Measurements from ENCODE around the gene IPO5. TPM values are rescaled to one million over a fixed set of nuclear protein-coding genes. Genes with fewer than 3 reads are reported as not detected.

IPO5 gene
- total RNA-seq, 2 experiments from 2014 or later = 76.3 to 85.5 TPM

DNA sequence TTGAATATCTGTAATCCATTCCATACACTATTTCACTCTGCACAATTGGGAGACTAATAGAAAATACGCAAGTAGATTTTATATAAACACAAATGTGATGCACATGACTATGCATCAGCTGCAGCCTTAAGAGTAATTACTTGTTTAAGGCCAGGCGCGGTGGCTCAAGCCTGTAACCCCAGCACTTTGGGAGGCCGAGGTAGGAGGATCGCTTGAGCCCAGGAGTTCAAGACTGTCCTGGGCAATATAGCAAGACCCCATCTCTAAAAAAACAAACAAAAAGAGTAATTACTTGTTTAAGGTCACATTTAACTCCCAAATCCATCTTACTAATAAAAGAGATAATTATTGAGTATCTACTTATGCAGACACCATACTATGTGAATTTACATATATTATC is 18.0 kb downstream of the IPO5 start:
- no peak overlapping the region for H3K4me3 Mint-ChIP-seq
- peaks cover 5% of the 10 kb centered on the region for H3K4me1 Mint-ChIP-seq
- H3K27me3 Mint-ChIP-seq = peaks cover 24% of the 10 kb centered on the region
- no peak overlapping the region for H3K27ac Mint-ChIP-seq
- POLR2A ChIA-PET = no interaction called here
- no peak for ATAC-seq (ENCODE audit: low read depth)
- no peak for DNase-seq
- H3K36me3 Mint-ChIP-seq = no peaks in the 10 kb centered on the region
- no peaks in the 10 kb centered on the region for H3K9me3 Mint-ChIP-seq

DNA sequence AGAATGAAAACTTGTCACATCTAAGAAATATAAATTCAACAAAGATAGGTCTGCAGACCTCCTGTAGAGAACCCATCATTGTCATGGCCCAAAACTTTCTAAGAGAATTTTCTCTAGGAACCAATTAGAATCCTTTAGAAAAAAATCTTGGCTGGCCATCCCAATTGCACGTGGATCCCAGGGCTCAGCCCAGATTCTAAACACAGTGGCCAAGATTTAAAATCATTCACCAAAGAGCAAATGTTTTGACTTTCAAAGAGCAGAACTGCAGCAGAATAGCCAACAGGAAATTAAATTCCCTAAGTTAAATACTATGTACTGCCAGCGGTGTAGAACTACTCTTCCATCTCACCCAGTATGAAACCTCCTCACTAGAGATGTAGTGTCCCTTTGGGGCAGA is 21.3 kb downstream of the IPO5 start:
- peaks cover 3% of the 10 kb centered on the region for H3K36me3 Mint-ChIP-seq
- DNase-seq (no peak), ATAC-seq (ENCODE audit: low read depth) (no peak)
- no peaks in the 10 kb centered on the region for H3K9me3 Mint-ChIP-seq
- peaks cover 16% of the 10 kb centered on the region for H3K4me1 Mint-ChIP-seq
- H3K27ac Mint-ChIP-seq = peak overlapping the region; percentile 58
- H3K27me3 Mint-ChIP-seq = peaks cover 13% of the 10 kb centered on the region
- POLR2A ChIA-PET = interaction anchor here (0.6 kb wide), 1 partner anchor 406 kb away, joined by 3 read pairs; no protein-coding TSS in a partner anchor
- peak overlapping the region; percentile 93 for H3K4me3 Mint-ChIP-seq

DNA sequence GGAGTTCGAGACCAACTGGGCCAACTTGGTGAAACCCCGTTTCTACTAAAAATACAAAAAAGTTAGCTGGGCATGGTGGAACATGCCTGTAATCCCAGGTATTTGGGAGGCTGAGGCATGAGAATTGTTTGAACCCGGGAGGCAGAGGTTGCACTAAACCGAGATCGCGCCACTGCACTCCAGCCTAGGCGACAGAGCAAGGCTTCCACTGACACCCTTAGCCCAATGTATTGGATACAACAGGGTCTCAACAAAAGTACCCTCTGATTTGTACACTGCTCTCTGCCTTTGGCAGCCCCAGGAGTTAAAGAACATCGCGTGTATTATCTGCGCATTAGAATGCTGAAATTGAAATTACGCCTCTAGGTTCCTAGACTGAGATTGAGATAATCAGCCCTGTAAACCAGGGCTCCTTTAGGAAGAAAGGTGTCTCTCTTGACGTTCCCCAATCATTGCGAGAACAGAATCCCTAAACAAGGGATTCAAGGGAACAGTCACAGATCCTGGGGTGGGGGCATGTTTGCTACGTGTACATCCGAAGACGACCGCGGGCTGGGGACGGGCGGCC is 21.9 kb downstream of the IPO5 start:
- ATAC-seq (ENCODE audit: low read depth) = no peak
- DNase-seq = no peak
- POLR2A ChIA-PET = no interaction called here
- Mint-ChIP-seq H3K9me3 (no peaks in the 10 kb centered on the region), H3K27ac (peak overlapping the region; percentile 98), H3K27me3 (peaks cover 13% of the 10 kb centered on the region), H3K4me1 (peaks cover 17% of the 10 kb centered on the region), H3K36me3 (peaks cover 3% of the 10 kb centered on the region), H3K4me3 (peak overlapping the region; percentile 93)

DNA sequence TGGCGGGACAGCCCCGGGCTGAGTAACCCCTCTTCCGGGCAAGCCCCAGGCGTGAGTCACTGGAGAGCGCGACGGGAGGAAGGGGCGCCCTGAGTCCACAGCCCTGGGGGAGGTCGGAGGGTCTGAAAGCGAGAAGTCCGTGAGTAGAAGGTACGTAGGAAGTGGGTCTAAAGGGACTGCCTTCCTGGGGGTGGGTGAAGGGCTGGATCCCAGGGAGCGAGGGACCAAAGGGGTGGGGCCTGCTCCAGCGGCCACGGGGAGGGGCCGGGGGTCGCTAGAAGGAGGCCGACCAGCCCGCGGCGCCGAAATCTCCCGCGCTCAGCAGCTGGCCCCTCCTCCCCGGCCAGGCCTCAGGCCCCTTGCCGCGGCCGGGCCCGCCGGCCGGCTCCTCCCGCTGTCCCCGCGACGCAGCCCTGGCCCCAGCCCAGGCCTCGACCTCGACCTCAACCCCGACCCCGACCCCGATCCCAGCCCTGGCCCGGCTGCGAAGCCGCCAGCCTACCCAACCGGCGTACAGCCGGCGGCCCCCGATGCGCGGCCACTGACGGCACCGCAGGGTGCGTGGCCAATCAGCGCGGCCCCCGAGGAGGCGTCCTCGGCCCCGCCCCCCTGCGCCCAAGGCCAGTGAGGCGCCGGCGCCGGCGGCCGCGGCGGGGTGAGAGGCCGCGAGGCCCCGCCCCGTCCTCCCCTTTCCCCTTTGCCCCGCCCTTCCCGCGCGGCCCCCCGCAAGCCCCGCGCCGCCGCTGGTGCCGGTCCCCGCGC is 22.6 kb downstream of the IPO5 start:
- Mint-ChIP-seq H3K4me1 (peaks cover 18% of the 10 kb centered on the region), H3K9me3 (no peaks in the 10 kb centered on the region), H3K36me3 (peaks cover 3% of the 10 kb centered on the region), H3K4me3 (peak overlapping the region; percentile 93), H3K27me3 (peaks cover 10% of the 10 kb centered on the region), H3K27ac (peak overlapping the region; percentile 98)
- POLR2A ChIA-PET = no interaction called here
- DNase-seq (peak; percentile 96), ATAC-seq (ENCODE audit: low read depth) (peak; percentile 91)

DNA sequence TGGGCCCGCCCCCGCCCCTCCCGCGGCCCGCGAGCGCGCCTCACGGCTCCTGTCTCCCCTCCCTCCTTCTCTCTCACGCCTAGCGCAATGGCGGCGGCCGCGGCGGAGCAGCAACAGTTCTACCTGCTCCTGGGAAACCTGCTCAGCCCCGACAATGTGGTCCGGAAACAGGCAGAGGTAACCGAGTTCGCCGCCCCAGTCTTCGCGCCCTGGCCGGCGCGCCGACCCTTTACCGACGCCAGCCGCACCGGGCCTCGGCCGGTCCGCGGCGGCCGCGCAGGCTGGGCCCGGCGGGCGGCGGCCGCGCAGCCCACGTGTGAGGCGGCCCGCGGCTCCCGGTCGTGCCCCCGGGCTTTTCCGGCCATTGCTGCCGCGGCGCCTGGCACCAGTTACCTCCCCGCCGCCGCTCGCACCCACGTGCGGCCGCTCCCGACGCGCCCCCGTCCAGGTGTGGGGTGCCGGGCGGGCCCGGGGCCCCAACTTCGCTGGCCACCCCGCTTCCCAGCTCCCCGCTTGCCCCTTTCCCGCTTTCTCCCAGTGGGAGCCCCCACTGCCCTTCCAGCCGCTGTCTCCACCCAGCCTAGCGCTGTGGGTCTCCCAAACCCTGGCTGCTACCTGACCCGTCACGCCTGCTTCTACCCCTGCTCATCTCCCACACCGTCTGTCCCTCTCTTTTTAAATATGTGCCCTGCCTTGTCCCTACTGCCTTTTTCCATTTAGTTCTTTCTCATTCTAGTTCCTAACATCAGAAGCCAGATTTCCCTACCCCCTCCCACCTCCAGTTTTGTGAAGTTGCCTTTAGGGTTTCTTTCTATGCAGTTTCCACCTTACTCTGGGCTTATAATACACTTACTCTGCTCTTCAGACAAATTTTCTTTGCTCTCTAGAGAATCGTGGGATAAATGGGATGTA is 23.4 kb downstream of the IPO5 start:
- peaks cover 20% of the 10 kb centered on the region for H3K4me1 Mint-ChIP-seq
- POLR2A ChIA-PET = no interaction called here
- no peak for DNase-seq

DNA sequence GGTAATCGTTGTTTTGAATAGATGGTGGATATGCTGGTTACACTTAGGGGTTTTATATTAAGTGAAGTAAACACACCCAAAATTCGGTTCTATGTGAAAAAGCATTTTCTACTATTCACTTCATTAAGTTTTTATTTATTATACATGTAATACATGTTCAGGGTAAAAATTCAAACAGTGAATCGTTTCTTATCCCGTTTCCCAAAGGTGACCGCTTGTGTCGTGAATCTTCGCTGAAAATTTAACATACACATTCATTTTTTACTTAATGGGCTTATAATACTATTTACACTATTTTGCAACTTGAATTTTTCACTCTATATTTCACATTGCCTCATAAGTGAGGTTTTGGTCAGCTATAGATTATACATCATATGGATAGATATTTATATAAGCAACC is 24.5 kb downstream of the IPO5 start:
- H3K27ac Mint-ChIP-seq = no peak overlapping the region
- H3K36me3 Mint-ChIP-seq = peaks cover 8% of the 10 kb centered on the region
- peaks cover 3% of the 10 kb centered on the region for H3K27me3 Mint-ChIP-seq
- H3K4me1 Mint-ChIP-seq = peaks cover 21% of the 10 kb centered on the region
- ATAC-seq (ENCODE audit: low read depth) = no peak
- peak overlapping the region; percentile 90 for H3K4me3 Mint-ChIP-seq
- no peaks in the 10 kb centered on the region for H3K9me3 Mint-ChIP-seq
- POLR2A ChIA-PET = no interaction called here
- DNase-seq = no peak

More for the DNA sequence above, 23.4 kb downstream of the IPO5 start:
- H3K27ac Mint-ChIP-seq = peak overlapping the region; percentile 91
- peaks cover 5% of the 10 kb centered on the region for H3K27me3 Mint-ChIP-seq
- ATAC-seq (ENCODE audit: low read depth) = peak; percentile 24
- H3K4me3 Mint-ChIP-seq = peak overlapping the region; percentile 92
- peaks cover 3% of the 10 kb centered on the region for H3K36me3 Mint-ChIP-seq
- no peaks in the 10 kb centered on the region for H3K9me3 Mint-ChIP-seq

DNA sequence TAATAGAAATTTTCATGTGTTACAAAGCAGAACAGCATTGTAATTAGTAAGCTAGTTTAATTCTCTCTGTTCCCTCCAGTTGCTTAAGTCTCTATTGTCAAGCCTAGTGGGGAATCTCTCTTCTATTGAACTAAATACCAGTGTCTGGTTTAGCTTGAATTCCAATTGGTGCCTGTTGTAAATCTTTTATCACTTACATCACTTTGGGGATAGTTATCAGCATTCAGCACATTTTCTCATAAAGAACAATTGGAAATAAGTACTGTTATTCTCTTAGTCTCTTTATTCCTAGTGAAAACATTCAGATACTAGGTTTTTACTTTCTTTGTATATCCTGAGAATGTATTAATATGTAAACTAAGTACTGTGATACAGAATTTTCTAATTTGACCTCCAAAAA is 25.2 kb downstream of the IPO5 start:
- peaks cover 3% of the 10 kb centered on the region for H3K27me3 Mint-ChIP-seq
- peak overlapping the region; percentile 64 for H3K4me3 Mint-ChIP-seq
- H3K9me3 Mint-ChIP-seq = no peaks in the 10 kb centered on the region
- H3K36me3 Mint-ChIP-seq = peaks cover 8% of the 10 kb centered on the region
- POLR2A ChIA-PET = no interaction called here
- ATAC-seq (ENCODE audit: low read depth) = no peak
- no peak overlapping the region for H3K27ac Mint-ChIP-seq
- peaks cover 21% of the 10 kb centered on the region for H3K4me1 Mint-ChIP-seq
- DNase-seq = no peak

DNA sequence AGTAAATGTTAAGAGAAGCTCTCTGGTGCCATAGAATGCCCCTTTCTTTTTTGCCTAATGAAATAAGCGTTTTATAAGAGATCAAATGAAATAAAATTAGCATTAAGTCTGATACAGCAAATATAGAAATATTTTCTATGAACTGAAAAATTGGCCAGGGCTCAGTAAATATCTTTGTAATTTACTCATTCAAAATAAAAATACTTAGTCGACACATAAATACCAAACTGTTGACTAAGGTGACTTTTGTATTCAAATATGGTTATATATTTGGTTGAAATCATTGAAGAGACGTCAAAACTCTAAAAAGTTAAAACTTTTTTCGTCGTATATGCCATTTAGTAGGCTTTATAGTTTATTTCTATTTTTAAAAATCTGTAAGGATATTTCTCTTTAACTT is 25.6 kb downstream of the IPO5 start:
- POLR2A ChIA-PET = no interaction called here
- no peak for ATAC-seq (ENCODE audit: low read depth)
- peaks cover 3% of the 10 kb centered on the region for H3K27me3 Mint-ChIP-seq
- H3K4me3 Mint-ChIP-seq = no peak overlapping the region
- H3K36me3 Mint-ChIP-seq = peaks cover 8% of the 10 kb centered on the region
- DNase-seq = no peak
- H3K9me3 Mint-ChIP-seq = no peaks in the 10 kb centered on the region
- no peak overlapping the region for H3K27ac Mint-ChIP-seq
- H3K4me1 Mint-ChIP-seq = peaks cover 21% of the 10 kb centered on the region

DNA sequence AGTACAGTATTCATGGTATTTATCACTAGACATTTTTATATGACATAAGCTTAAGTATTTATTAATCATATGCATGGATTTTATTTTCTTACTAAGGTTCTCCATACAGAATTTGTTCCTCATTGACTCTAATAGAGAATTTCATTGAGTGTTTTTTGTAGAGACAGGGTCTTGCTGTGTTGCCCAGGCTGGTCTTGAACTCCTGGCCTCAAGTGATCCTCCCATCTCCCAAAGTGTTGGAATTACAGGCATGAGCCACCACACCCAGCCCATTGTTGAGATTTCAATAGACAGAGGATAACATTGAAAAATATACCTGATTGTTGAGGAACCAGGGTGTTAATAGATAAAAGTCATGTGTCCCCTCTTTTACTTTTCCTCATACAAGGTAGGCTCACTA is 26.1 kb downstream of the IPO5 start:
- H3K4me1 Mint-ChIP-seq = peaks cover 21% of the 10 kb centered on the region
- no peak overlapping the region for H3K27ac Mint-ChIP-seq
- peaks cover 8% of the 10 kb centered on the region for H3K36me3 Mint-ChIP-seq
- no peak for ATAC-seq (ENCODE audit: low read depth)
- POLR2A ChIA-PET = no interaction called here
- H3K9me3 Mint-ChIP-seq = no peaks in the 10 kb centered on the region
- no peak for DNase-seq
- H3K27me3 Mint-ChIP-seq = peaks cover 1% of the 10 kb centered on the region
- H3K4me3 Mint-ChIP-seq = no peak overlapping the region

DNA sequence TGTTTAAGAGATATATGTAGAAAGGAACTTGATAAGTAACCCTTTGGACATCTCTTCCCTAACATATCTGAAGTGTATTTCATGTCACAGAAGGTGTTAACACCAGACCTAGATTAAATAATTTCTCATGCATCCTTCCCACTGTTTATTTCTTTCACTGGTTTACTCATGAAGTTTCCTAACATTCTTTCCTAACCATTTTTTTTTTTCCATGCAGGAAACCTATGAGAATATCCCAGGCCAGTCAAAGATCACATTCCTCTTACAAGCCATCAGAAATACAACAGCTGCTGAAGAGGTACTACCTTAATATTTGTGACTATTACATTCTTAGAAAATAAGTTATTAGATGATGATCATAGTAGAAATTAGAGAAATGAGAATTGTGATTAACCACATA is 28.8 kb downstream of the IPO5 start:
- Mint-ChIP-seq H3K4me1 (peaks cover 18% of the 10 kb centered on the region), H3K36me3 (peaks cover 22% of the 10 kb centered on the region), H3K27me3 (no peaks in the 10 kb centered on the region), H3K27ac (peak overlapping the region; percentile 3), H3K4me3 (no peak overlapping the region), H3K9me3 (no peaks in the 10 kb centered on the region)
- ATAC-seq (ENCODE audit: low read depth) (no peak), DNase-seq (no peak)
- POLR2A ChIA-PET = no interaction called here

DNA sequence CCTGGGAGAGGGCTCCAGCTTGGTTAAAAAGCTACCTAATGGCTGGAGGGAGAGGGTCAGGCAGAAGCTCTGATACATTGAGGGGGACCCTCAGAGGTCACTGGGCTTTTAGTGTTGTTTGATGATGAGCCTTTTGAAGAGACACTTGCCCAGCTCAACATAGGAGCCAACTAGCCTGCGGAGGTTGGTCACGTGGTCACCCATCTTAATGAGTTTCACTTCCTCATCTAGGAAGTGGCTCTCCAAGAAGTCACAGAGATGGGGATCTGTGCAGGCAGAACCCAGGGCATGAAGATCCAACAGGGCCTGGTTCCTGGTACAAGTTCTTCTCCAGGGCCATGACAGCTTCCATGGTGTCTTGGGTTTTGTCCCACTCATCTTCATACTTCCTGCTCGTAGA is 33.4 kb downstream of the IPO5 start:
- POLR2A ChIA-PET = no interaction called here
- Mint-ChIP-seq H3K4me3 (no peak overlapping the region), H3K36me3 (peaks cover 31% of the 10 kb centered on the region), H3K9me3 (no peaks in the 10 kb centered on the region), H3K4me1 (peaks cover 4% of the 10 kb centered on the region), H3K27me3 (no peaks in the 10 kb centered on the region), H3K27ac (no peak overlapping the region)
- no peak for ATAC-seq (ENCODE audit: low read depth)
- DNase-seq = no peak

DNA sequence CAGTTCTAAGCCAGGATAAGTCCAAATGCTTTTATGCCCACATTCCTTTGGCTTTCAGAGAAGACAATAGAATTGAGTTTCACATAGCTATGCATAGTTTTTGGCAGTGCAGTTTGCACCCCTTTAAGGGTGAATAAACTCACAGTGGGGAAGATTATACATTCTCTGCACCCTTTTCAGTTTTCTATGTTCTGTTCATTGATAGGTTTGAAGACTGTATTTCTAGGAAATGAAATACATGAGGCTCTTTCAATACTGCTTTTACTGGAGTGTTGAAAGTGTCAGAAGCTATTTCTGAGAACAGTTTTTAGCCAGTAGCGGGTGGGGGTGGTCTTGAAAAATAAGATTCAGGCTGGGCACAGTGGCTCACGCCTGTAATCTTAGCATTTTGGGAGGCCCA is 46.2 kb downstream of the IPO5 start:
- POLR2A ChIA-PET = no interaction called here
- Mint-ChIP-seq H3K27ac (peak overlapping the region; percentile 20), H3K4me1 (peaks cover 1% of the 10 kb centered on the region), H3K9me3 (no peaks in the 10 kb centered on the region), H3K4me3 (no peak overlapping the region), H3K27me3 (no peaks in the 10 kb centered on the region), H3K36me3 (peaks cover 42% of the 10 kb centered on the region)
- no peak for ATAC-seq (ENCODE audit: low read depth)
- no peak for DNase-seq

DNA sequence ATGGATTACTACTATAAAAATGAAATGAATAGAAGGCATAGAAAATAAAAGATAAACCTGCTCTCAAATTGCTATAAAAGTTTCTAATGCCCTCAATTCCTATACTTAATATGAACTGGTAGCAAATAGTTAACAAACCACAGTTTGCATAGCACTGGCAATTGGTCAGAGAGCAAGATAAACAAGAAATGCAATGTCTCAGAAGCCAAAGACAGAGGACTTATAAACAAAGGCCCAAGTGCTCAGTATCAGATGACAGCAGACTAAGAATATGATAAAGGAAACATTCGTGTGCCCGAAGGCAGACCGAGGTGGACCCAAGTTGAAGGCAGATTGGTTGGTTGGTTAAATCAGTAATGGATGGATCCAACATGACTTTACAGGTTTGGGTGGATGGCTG is 50.6 kb downstream of the IPO5 start:
- H3K36me3 Mint-ChIP-seq = peaks cover 43% of the 10 kb centered on the region

More for the DNA sequence above, 50.6 kb downstream of the IPO5 start:
- ATAC-seq (ENCODE audit: low read depth) = no peak
- Mint-ChIP-seq H3K27me3 (no peaks in the 10 kb centered on the region), H3K4me1 (no peaks in the 10 kb centered on the region), H3K9me3 (no peaks in the 10 kb centered on the region), H3K4me3 (no peak overlapping the region), H3K27ac (no peak overlapping the region)
- no peak for DNase-seq
- POLR2A ChIA-PET = no interaction called here
